AG04450 (cell line): ENCODE results near the gene CACHD1. TPM values are rescaled to one million over a fixed set of nuclear protein-coding genes. Genes with fewer than 3 reads are reported as not detected.
A peak's percentile ranks its signal among the peaks of the same experiment; 100 is the strongest.

Experiments used
- CTCF ChIA-PET: fragments of 300-600, 350-600 bp; formaldehyde crosslinking; extraction: SDS; loops from one replicate; lab custom pipeline; 2022; ENCODE audit warnings: antibody characterized with exemption, inconsistent platforms; lab: Charles Lee
- POLR2A ChIA-PET: fragments of 350-600 bp; formaldehyde crosslinking; extraction: SDS; loops from one replicate; lab custom pipeline; 2021; ENCODE audit warnings: antibody characterized with exemption, inconsistent platforms; lab: Yijun Ruan, JAX
- DNase-seq: peaks from one replicate; pipeline ENCODE4 v3.0.0-alpha.2; 2011; ENCODE audit warnings: low read depth, low spot score
- H3K27ac ChIP-seq: one replicate; pipeline ENCODE4 v1.5.1; 2012; ENCODE audit warnings: low read depth, low read length, control low read depth
- H3K27me3 ChIP-seq: one replicate; pipeline ENCODE4 v1.6.0; 2012; ENCODE audit warnings: low read length; ENCODE audit not compliant: control insufficient read depth, insufficient read depth
- H3K4me3 ChIP-seq: 2 replicates; pipeline ENCODE4 v1.5.1; 2011; ENCODE audit warnings: mild to moderate bottlenecking, low read depth, low read length, control low read depth
- H3K9me3 ChIP-seq: 2 replicates; pipeline ENCODE4 v1.5.1; 2012; ENCODE audit warnings: low read length; ENCODE audit not compliant: control insufficient read depth, insufficient read depth
- CTCF ChIP-seq: IDR thresholded peaks from 2 replicates; pipeline ENCODE4 v1.5.1; 2011; ENCODE audit warnings: low read depth, low read length, control low read depth, inconsistent platforms
- polyA plus RNA-seq: library from polyadenylated mRNA; depleted of rRNA; stranded (reverse); fragments of >200 nt; gene quantifications from 2 replicates; pipeline ENCODE4 v1.2.3, GENCODE V29; 2011

CACHD1 gene
- polyA plus RNA-seq, 1 experiment, result 3.5 TPM

DNA sequence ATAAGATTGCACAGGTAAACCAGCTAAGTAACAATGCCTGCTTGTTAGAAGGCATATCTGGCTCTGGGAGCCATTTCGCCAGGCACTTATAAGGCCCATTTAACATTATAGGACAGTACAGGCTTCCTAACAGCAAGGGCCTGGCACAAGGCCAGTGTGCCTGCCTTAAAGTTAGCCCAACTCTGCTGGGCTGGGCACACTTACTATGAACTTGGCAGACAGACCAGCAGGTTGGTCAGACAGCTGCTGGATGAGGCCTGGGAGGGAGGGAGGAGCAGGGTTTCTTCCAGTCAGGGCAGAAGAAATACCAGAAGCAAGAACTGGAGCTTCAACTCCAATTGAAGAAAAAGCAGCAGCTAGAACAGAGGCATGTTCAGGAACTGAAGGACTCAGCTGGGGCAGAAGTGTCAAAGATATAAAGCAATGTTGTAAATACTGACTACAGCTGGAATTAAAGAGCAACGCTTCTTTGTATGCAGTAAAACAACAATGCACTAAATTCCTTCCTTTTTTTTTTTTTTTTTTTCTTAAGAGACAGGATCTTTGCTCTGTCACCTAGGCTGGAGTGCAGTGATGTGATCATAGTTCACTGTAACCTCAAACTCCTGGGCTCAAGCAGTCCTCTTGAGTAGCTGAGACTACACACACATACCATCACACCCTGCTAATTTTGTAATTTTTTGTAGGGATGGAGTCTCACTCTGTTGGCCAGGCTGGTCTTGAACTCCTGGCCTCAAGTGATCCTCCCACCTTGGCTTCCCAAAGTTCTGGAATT, 4.9 kb downstream of the CACHD1 start:
- H3K4me3 ChIP-seq, result no peak overlapping the region
- ChIA-PET POLR2A (interaction anchor here (0.6 to 0.7 kb wide), 2 partner anchors 39 to 94 kb away, joined by 4 to 9 read pairs; no protein-coding TSS in a partner anchor), CTCF (interaction anchor here (1.6 kb wide), 2 partner anchors 15 to 201 kb away, joined by 4 to 7 read pairs; no protein-coding TSS in a partner anchor)
- no peak overlapping the region for H3K27ac ChIP-seq
- DNase-seq, result no peak
- no peaks in the 10 kb centered on the region; the same call in 1 of the 2 replicates for H3K9me3 ChIP-seq
- no peak for TF ChIP-seq CTCF
- H3K27me3 ChIP-seq, result no peaks in the 10 kb centered on the region

DNA sequence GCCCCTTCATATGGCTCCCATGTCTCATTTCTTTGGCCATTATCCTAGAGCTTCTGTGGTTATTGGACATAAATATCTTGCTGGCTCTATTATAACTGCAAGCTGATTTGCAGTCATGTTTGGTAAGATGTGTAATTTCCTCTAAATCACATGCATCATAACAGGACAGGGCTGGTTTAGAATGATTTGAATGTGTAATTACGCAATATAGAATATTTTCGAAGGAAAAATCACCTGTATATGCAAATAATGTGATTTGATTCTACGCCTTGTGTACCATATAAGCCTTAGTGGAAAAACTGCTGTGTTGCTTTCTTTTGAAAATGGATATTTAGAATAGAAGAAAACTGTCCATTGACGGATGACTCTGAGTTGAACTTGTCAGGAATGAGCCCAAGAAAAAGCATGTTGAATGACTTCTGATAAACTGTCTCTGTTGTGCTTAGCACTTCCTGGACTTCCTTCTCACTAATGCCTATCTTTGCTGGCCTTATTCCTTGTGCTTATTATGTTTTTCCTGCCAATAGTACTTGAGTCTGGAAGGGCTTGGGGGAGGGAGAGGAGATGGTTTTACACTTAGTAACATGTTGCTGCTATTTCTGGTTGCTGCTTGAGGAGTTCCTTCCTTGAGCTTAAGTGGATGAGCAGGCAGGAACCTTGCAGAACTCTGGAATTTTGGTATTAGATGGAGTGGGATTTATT, 6.5 kb downstream of the CACHD1 start:
- DNase-seq, result peak; percentile 50
- no peaks in the 10 kb centered on the region for H3K9me3 ChIP-seq
- ChIA-PET POLR2A (interaction anchor here (0.5 kb wide), 1 partner anchor 1693 kb away, joined by 6 read pairs; no protein-coding TSS in a partner anchor), CTCF (interaction anchor here (1.1 to 1.6 kb wide), 2 partner anchors 12 to 13 kb away, joined by 4 read pairs; no protein-coding TSS in a partner anchor)
- no peaks in the 10 kb centered on the region for H3K27me3 ChIP-seq
- H3K4me3 ChIP-seq, result no peak overlapping the region
- H3K27ac ChIP-seq, result no peak overlapping the region
- no peak for TF ChIP-seq CTCF

DNA sequence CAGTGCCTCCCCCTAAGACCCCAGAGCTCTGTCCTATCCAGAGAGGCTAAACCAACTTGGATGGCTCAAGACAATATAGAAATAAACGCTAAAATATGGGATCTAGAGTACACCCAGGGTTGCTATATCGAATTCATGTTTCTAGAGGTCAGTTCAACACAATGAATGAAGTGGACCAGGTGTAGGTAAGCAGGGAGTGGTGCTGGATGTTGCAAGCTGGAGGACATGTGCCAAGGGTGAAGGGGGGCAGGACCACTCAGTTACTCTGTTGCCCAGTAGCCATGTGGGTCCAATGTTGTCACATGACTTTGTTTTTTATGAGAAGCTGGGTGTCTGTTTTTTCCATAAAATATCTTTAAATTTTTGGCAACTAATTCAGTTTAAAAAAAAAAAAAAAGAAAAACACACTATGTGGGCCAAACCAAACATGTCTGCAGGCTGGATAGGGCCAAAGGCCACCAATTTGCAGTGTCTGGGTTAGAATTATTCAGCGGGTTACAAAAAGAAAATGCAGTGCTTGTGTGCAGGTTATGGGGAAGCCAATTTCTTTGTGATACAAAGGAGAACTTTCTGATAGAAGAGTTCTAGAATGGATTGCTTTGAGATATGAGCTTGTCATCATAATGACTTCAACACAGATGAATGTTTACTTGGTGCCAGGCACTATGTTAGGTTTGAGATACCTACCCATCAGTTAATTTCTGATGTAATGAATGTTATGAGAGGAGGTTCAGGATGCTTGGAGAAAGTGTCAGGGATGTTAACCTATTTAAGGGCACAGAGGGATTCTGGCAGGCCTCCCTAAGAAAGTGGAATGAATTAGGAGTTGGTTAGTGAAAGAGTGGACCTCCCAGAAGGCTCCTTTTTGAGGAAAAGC, 8.9 kb downstream of the CACHD1 start:
- Histone ChIP-seq H3K27me3 (no peaks in the 10 kb centered on the region), H3K4me3 (no peak overlapping the region), H3K27ac (no peak overlapping the region), H3K9me3 (no peaks in the 10 kb centered on the region)
- DNase-seq, result no peak
- POLR2A ChIA-PET, result no interaction called here
- CTCF ChIA-PET, result no interaction called here
- no peak for TF ChIP-seq CTCF

DNA sequence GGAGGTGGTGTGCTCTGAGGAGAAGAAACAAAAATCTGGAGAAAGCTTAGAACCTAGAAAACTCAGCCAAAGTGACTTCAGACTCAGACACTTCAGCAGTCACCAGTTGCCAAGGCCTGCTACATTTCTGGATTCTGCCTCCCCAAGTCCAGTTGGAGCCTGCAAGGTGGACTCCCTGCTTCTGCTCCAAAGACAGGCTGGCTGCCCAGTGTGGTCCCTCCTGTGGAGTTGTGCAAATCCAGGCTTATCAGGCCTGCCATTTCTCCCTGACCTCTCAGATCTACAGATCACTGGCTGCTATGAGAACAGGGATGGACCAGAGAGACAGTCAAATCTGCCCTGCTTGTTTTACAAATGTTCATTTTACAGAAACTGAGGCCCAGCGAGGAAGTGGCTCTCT, 9.9 kb downstream of the CACHD1 start:
- no peak for TF ChIP-seq CTCF
- no peak overlapping the region for H3K27ac ChIP-seq
- no peaks in the 10 kb centered on the region for H3K9me3 ChIP-seq
- H3K27me3 ChIP-seq, result no peaks in the 10 kb centered on the region
- DNase-seq, result no peak
- CTCF ChIA-PET, result no interaction called here
- H3K4me3 ChIP-seq, result no peak overlapping the region
- POLR2A ChIA-PET, result no interaction called here
